NCI-H345 treated with DMSO at 0.1 percent for 48 hours (cell line): ENCODE results near the gene UBAP1.
"Not testable (repeated sequence)": the region's sequence is repeated elsewhere in the genome, so short reads cannot be mapped to it uniquely, and the experiment has no call there.

ENCODE experiments used
- DNase-seq: peaks from one replicate; lab custom pipeline; 2025; ENCODE audit not compliant: unreplicated experiment; lab: John Stamatoyannopoulos, UW

UBAP1 gene

GRCh38 chr9:34178436-34179212 is at the start of gene UBAP1:
Gene UBAP1 (plus strand): TSS chr9:34179043. CDS start chr9:34220915, 41,872 bp downstream.
- DNase-seq: peak; percentile 93

- DNase-seq: no peak
Observed at GRCh38 chr9:34131571-34131970, 47.3 kb upstream of the UBAP1 start.

- no peak for DNase-seq
Observed at GRCh38 chr9:34133436-34133949, 45.4 kb upstream of the UBAP1 start.

- DNase-seq: no peak
Observed at GRCh38 chr9:34134521-34134920, 44.3 kb upstream of the UBAP1 start.

- not testable (repeated sequence) for DNase-seq
Observed at GRCh38 chr9:34138644-34139043, 40.2 kb upstream of the UBAP1 start.

- DNase-seq: no peak
Observed at GRCh38 chr9:34139477-34140146, 39.2 kb upstream of the UBAP1 start.

- no peak for DNase-seq
Observed at GRCh38 chr9:34140853-34141252, 38.0 kb upstream of the UBAP1 start.

- no peak for DNase-seq
Observed at GRCh38 chr9:34143116-34143515, 35.7 kb upstream of the UBAP1 start.

- DNase-seq: no peak
Observed at GRCh38 chr9:34145165-34145564, 33.7 kb upstream of the UBAP1 start.

GRCh38 chr9:34151398-34151797 is 27.4 kb upstream of the UBAP1 start:
- no peak for DNase-seq

- no peak for DNase-seq
Observed at GRCh38 chr9:34154057-34154456, 24.8 kb upstream of the UBAP1 start.

GRCh38 chr9:34157318-34157717 is 21.5 kb upstream of the UBAP1 start:
- no peak for DNase-seq

- no peak for DNase-seq
Observed at GRCh38 chr9:34157898-34158297, 20.9 kb upstream of the UBAP1 start.

GRCh38 chr9:34158362-34158869 is 20.4 kb upstream of the UBAP1 start:
- peak; percentile 53 for DNase-seq

GRCh38 chr9:34163434-34163833 is 15.4 kb upstream of the UBAP1 start:
- no peak for DNase-seq

- DNase-seq: no peak
Observed at GRCh38 chr9:34169125-34169524, 9.7 kb upstream of the UBAP1 start.

GRCh38 chr9:34170237-34170991 is 8.4 kb upstream of the UBAP1 start:
- no peak for DNase-seq

- no peak for DNase-seq
Observed at GRCh38 chr9:34171753-34172535, 6.9 kb upstream of the UBAP1 start.

GRCh38 chr9:34176089-34176488 is 2.8 kb upstream of the UBAP1 start:
- DNase-seq: no peak

GRCh38 chr9:34177593-34178435 is 1.0 kb upstream of the UBAP1 start:
- DNase-seq: no peak
